ENCODE data around the gene TCF25.

- no peak for TF ChIP-seq POLR2AphosphoS5 (IDR thresholded peaks at IDR 0.05; ENCODE audit: borderline replicate concordance, low read depth, low read length)
- no peak for TF ChIP-seq EZH2 (IDR thresholded peaks at IDR 0.05)
These were observed 52.2 kb downstream of the TCF25 start for GRCh38 chr16:89925596-89926079.

All from SK-N-MC (cell line).